K562 (cell line): ENCODE measurements around the gene ELOA2.

Experiments used
- CCAR2 ChIP-seq: fragments of 200-400 bp; formaldehyde crosslinking; IDR thresholded peaks from 2 replicates; pipeline ENCODE4 v1.6.1; 2017; ENCODE audit warnings: mild to moderate bottlenecking, low read depth, low read length
- CTBP1 ChIP-seq: fragments of 450-650 bp; IDR thresholded peaks from 2 replicates; pipeline ENCODE4 v1.6.1; 2016; ENCODE audit warnings: borderline replicate concordance
- CTCF ChIP-seq, 3 experiments: IDR thresholded peaks in 2 of 3; conservative IDR thresholded peaks in 1 of 3; 2 replicates each; pipeline ENCODE4 v1.5.1; 2011 to 2012; ENCODE audit warnings: low read length in 3 of 3, mild to moderate bottlenecking in 3 of 3, control low read depth in 2 of 3, improper control_type of control experiment in 1 of 3, inconsistent platforms in 1 of 3, low read depth in 1 of 3, mixed read lengths in 1 of 3, moderate library complexity in 1 of 3; ENCODE audit not compliant: insufficient read depth in 2 of 3
- FOSL1 ChIP-seq: fragments of 200-800 bp; sonication (Bioruptor generic); conservative IDR thresholded peaks from 2 replicates; pipeline ENCODE4 v1.6.1; 2016; ENCODE audit warnings: missing genetic modification characterization, missing compliant biosample characterization
- GATA2 ChIP-seq: sonication (generic); formaldehyde crosslinking; IDR thresholded peaks from 2 replicates; pipeline ENCODE4 v1.4.0; 2020; ENCODE audit warnings: mild to moderate bottlenecking, missing genetic modification reagents
- HDAC8 ChIP-seq: fragments of 450-650 bp; IDR thresholded peaks from 2 replicates; pipeline ENCODE4 v1.6.1; 2016; ENCODE audit warnings: mild to moderate bottlenecking, missing genetic modification characterization, moderate library complexity, missing compliant biosample characterization
- HMGXB4 ChIP-seq: sonication (generic); formaldehyde crosslinking; IDR thresholded peaks from 2 replicates; pipeline ENCODE4 v1.8.1; 2023; ENCODE audit warnings: mild to moderate bottlenecking, missing genetic modification reagents
- NBN ChIP-seq: fragments of 450-650 bp; IDR thresholded peaks from 2 replicates; pipeline ENCODE4 v1.6.1; 2016; ENCODE audit warnings: low read depth, mild to moderate bottlenecking
- POLR2A ChIP-seq: fragments of 450-650 bp; conservative IDR thresholded peaks from 2 replicates; pipeline ENCODE4 v1.6.1; 2016
- REST ChIP-seq, 2 experiments: fragments of 450-650 bp; formaldehyde crosslinking in 1 of 2; IDR thresholded peaks; 2 replicates each; pipeline versions ENCODE4 v1.4.0 to v1.6.1; 2014 to 2020; ENCODE audit warnings: mild to moderate bottlenecking in 2 of 2, borderline replicate concordance in 1 of 2, low read depth in 1 of 2
- UBTF ChIP-seq, 2 experiments: IDR thresholded peaks; 2 replicates each; pipeline ENCODE4 v1.6.1; 2012; ENCODE audit warnings: improper control_type of control experiment in 2 of 2, low read depth in 2 of 2, low read length in 2 of 2, borderline replicate concordance in 1 of 2
- USF1 ChIP-seq: sonication (generic); formaldehyde crosslinking; IDR thresholded peaks from 2 replicates; pipeline ENCODE4 v1.9.0; 2022; ENCODE audit warnings: mild to moderate bottlenecking, missing genetic modification reagents
- ZBTB11 ChIP-seq, 3 experiments: fragments of 200-800 bp in 1 of 3; fragments of 250-450 bp in 1 of 3; fragments of 450-650 bp in 1 of 3; sonication (Bioruptor Pico) in 1 of 3; sonication (Bioruptor generic) in 1 of 3; formaldehyde crosslinking in 1 of 3; IDR thresholded peaks; 2 replicates each; pipeline versions ENCODE4 v1.6.1 to v1.8.0; 2016 to 2022; ENCODE audit warnings: mild to moderate bottlenecking in 2 of 3, missing genetic modification characterization in 2 of 3, missing compliant biosample characterization in 1 of 3, moderate library complexity in 1 of 3
- ZFX ChIP-seq: sonication (generic); formaldehyde crosslinking; IDR thresholded peaks from 2 replicates; pipeline ENCODE4 v1.8.0; 2022; ENCODE audit warnings: mild to moderate bottlenecking, missing genetic modification reagents, moderate library complexity

GRCh38 chr18:47040982-47041381 lies 5.6 kb upstream of the ELOA2 start:
- TF ChIP-seq CTBP1 (no peak), CTCF (IDR thresholded peaks at IDR 0.05 in 2 of 3, conservative IDR thresholded peaks at IDR 0.05 in 1 of 3; ENCODE audit: insufficient read depth in 2 of 3, low read depth in 1 of 3, low read length in 3 of 3) (no peak), NBN (no peak), GATA2 (no peak), POLR2A (no peak), USF1 (CRISPR knock-in tag) (no peak), REST (IDR thresholded peaks at IDR 0.05; ENCODE audit: borderline replicate concordance) (no peak), REST (CRISPR knock-in tag; IDR thresholded peaks at IDR 0.05; ENCODE audit: low read depth) (no peak), ZBTB11 (CRISPR knock-in tag; IDR thresholded peaks at IDR 0.05) (no peak), HMGXB4 (CRISPR knock-in tag) (no peak), HDAC8 (tag) (no peak), ZFX (CRISPR knock-in tag) (no peak), UBTF (IDR thresholded peaks at IDR 0.05; ENCODE audit: borderline replicate concordance in 1 of 2, low read depth in 2 of 2, low read length in 2 of 2) (no peak), CCAR2 (no peak), FOSL1 (no peak)
